BJ (cell line): Measurements from ENCODE around the gene PSME1. TPM values are rescaled to one million over a fixed set of nuclear protein-coding genes. Genes with fewer than 3 reads are reported as not detected.
A peak's percentile ranks its signal among the peaks of the same experiment; 100 is the strongest.

ENCODE experiments used
- CTCF ChIA-PET: fragments of 350-600 bp; formaldehyde crosslinking; extraction: SDS; loops from one replicate; lab custom pipeline; 2021; ENCODE audit warnings: antibody characterized with exemption, inconsistent platforms; lab: Yijun Ruan, JAX
- POLR2A ChIA-PET: fragments of 300-600 bp; sonication (Branson Sonifier 250); formaldehyde crosslinking; extraction: SDS; loops from one replicate; lab custom pipeline; 2021; ENCODE audit warnings: antibody characterized with exemption; lab: Charles Lee
- DNase-seq: peaks from one replicate; pipeline ENCODE4 v3.0.0-alpha.2; 2011; ENCODE audit warnings: low read depth
- H3K27me3 ChIP-seq: 2 replicates; pipeline ENCODE4 v1.6.0; 2011; ENCODE audit warnings: low read length; ENCODE audit not compliant: control insufficient read depth, insufficient read depth
- H3K36me3 ChIP-seq: 2 replicates; pipeline ENCODE4 v1.5.1; 2011; ENCODE audit warnings: low read length; ENCODE audit not compliant: control insufficient read depth, insufficient read depth
- H3K4me3 ChIP-seq: 2 replicates; pipeline ENCODE4 v1.5.1; 2011; ENCODE audit warnings: low read depth, mild to moderate bottlenecking, control low read depth, low read length
- polyA plus RNA-seq: library from polyadenylated mRNA; depleted of rRNA; stranded (reverse); fragments of >200 nt; gene quantifications from 2 replicates; pipeline ENCODE4 v1.2.3, GENCODE V29; 2011
- TF ChIP-seq, protein P1 (sequence below): IDR thresholded peaks from 2 replicates; pipeline ENCODE4 v1.5.1; 2011; ENCODE audit warnings: low read depth, mild to moderate bottlenecking, control low read depth, inconsistent platforms, low read length, moderate library complexity; ENCODE audit not compliant: insufficient read depth

The PSME1 gene
- polyA plus RNA-seq, 1 experiment: 106 TPM

DNA sequence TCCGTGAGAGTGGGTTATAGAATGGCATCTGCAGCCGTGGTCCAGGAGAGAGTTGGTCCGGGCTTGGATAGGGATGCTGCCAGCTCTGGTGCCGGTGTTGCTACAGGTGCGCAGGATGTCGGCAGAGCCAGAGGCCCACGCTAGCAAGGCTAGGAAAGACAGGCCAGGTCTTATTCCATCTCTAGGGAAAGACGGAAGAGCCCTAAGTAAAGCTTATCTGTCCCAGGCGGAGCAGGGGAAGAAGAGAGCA is 485 bp upstream of the PSME1 start:
- TF ChIP-seq, protein P1, sequence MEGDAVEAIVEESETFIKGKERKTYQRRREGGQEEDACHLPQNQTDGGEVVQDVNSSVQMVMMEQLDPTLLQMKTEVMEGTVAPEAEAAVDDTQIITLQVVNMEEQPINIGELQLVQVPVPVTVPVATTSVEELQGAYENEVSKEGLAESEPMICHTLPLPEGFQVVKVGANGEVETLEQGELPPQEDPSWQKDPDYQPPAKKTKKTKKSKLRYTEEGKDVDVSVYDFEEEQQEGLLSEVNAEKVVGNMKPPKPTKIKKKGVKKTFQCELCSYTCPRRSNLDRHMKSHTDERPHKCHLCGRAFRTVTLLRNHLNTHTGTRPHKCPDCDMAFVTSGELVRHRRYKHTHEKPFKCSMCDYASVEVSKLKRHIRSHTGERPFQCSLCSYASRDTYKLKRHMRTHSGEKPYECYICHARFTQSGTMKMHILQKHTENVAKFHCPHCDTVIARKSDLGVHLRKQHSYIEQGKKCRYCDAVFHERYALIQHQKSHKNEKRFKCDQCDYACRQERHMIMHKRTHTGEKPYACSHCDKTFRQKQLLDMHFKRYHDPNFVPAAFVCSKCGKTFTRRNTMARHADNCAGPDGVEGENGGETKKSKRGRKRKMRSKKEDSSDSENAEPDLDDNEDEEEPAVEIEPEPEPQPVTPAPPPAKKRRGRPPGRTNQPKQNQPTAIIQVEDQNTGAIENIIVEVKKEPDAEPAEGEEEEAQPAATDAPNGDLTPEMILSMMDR: no peak
- Histone ChIP-seq H3K27me3 (no peaks in the 10 kb centered on the region), H3K36me3 (peaks cover 20% of the 10 kb centered on the region), H3K4me3 (peak overlapping the region; percentile 86)
- ChIA-PET POLR2A (interaction anchor here (0.6 to 1.3 kb wide), 3 partner anchors 11 to 774 kb away, joined by 3 to 6 read pairs (median 4); partner anchors contain the start of gene PSME2), CTCF (interaction anchor here (1.0 to 3.3 kb wide), 7 partner anchors 9 to 172 kb away, joined by 3 to 16 read pairs (median 4); partner anchors contain the start of genes CIDEB, IPO4 and IRF9)
- no peak for DNase-seq

DNA sequence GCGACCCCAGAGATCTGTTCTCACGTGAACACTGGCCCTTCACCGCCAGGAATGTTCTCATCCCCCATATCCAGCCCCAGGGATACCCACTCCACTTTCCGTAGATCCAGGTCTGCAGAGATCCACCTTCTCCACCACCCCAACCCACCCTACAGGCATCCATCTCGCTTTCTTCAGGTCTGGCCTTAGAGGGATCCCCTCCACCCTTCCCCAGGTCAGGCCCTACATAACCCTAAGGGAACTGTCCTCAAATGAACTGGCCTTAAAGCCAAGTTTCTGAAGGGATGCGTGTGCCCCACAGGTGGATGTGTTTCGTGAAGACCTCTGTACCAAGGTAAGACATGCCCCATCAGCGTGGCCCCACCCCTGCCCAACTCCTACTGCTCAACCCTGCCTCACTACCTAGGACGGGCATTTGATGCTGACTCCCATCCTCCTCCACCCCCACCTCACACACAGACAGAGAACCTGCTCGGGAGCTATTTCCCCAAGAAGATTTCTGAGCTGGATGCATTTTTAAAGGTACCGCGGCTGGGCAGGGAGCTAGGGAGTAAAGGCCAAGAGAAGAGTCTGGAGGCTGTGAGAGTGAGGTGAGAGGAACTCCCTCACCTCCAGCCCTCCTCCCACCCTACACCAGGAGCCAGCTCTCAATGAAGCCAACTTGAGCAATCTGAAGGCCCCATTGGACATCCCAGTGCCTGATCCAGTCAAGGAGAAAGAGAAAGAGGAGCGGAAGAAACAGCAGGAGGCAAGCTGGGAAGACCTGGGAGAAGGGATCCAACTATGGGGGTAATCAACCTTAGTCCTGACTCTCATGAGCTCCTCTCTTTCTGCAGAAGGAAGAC is 912 bp downstream of the PSME1 start:
- DNase-seq: no peak
- TF ChIP-seq, protein P1: no peak
- Histone ChIP-seq H3K4me3 (peak overlapping the region; percentile 86), H3K36me3 (peaks cover 20% of the 10 kb centered on the region), H3K27me3 (no peaks in the 10 kb centered on the region)
- POLR2A ChIA-PET: interaction anchor here (0.6 to 1.3 kb wide), 2 partner anchors 10 to 43 kb away, joined by 3 to 6 read pairs; partner anchors contain the start of gene PSME2
- CTCF ChIA-PET: interaction anchor here (0.8 to 3.3 kb wide), 4 partner anchors 11 to 28 kb away, joined by 3 to 16 read pairs (median 8); partner anchors contain the start of gene IRF9

DNA sequence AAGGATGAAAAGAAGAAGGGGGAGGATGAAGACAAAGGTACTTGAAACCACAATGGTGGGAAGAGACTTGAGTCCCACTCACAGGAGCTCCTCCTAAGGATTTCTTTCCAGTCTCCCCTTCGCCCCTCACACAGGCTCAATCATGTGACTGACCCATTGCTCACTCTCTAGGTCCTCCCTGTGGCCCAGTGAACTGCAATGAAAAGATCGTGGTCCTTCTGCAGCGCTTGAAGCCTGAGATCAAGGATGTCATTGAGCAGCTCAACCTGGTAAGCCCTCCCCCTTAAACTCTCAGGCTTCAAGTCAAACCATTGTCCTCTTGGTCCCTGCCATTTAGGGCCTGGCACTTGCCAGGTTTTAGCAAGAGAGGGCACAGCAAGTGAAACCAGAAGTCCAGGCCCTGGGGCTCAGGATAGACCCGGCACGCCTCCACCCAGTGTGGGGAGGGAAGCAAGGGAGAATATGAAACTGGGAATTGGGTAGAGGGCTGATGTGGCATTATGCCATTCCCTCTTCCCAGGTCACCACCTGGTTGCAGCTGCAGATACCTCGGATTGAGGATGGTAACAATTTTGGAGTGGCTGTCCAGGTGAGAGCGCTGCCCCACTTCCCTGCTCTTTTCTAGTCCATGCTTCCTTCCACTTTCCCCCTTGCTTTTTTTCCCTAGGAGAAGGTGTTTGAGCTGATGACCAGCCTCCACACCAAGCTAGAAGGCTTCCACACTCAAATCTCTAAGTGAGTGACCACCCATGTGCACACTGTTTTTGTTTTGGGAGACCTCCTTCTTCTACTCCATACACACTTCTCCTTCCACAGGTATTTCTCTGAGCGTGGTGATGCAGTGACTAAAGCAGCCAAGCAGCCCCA is 1.8 kb downstream of the PSME1 start:
- POLR2A ChIA-PET: no interaction called here
- no peaks in the 10 kb centered on the region for H3K27me3 ChIP-seq
- peaks cover 20% of the 10 kb centered on the region for H3K36me3 ChIP-seq
- TF ChIP-seq, protein P1: no peak
- DNase-seq: no peak
- CTCF ChIA-PET: interaction anchor here (0.7 to 3.3 kb wide), 3 partner anchors 13 to 29 kb away, joined by 3 to 16 read pairs (median 13); partner anchors contain the start of gene IRF9
- no peak overlapping the region for H3K4me3 ChIP-seq

DNA sequence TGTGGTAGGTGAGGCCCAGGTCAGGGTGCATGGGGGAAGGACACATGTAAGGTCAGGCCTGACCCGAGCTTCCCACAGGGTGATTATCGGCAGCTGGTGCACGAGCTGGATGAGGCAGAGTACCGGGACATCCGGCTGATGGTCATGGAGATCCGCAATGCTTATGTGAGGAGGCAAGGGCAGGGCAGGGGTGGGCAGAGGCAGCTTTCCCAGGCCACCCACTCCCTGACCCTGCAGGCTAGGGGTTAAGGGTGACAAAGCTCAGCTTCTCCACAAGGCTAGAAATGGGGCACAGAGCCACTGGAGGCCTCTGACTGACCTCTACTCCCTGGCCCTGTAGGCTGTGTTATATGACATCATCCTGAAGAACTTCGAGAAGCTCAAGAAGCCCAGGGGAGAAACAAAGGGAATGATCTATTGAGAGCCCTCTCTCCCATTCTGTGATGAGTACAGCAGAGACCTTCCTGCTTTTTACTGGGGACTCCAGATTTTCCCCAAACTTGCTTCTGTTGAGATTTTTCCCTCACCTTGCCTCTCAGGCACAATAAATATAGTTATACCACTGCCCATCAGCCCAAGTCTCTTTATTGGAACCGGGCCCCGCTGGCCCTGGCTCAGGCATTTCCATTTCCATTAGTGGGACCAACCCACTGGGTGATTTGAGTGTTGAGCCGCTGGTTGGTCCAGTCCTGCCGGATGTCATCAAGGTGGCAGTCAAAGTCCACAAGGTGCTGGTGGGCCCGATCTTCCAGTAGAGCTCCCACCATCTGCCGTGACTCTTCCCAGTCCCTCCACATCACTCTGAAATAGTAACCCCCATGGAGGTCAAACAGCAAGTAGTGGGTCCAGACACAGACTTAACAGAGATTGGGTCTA is 2.6 kb downstream of the PSME1 start:
- no peak for DNase-seq
- H3K4me3 ChIP-seq: no peak overlapping the region
- CTCF ChIA-PET: interaction anchor here (0.7 to 3.3 kb wide), 2 partner anchors 14 to 22 kb away, joined by 3 to 16 read pairs; partner anchors contain the start of gene IRF9
- no peaks in the 10 kb centered on the region for H3K27me3 ChIP-seq
- POLR2A ChIA-PET: no interaction called here
- TF ChIP-seq, protein P1: no peak
- H3K36me3 ChIP-seq: peaks cover 20% of the 10 kb centered on the region
